PC-9 (cell line): ENCODE measurements around the gene ITM2C.

Experiments
- CTCF ChIP-seq: fragments of 200-600 bp; sonication (generic); conservative IDR thresholded peaks from 2 replicates; pipeline ENCODE4 v1.6.1; 2017; ENCODE audit warnings: mixed run types, antibody characterized with exemption, mild to moderate bottlenecking, moderate library complexity
- EZH2 ChIP-seq: fragments of 200-600 bp; sonication (generic); IDR thresholded peaks from 2 replicates; pipeline ENCODE4 v1.8.0; 2017; ENCODE audit warnings: antibody characterized with exemption, low read depth

- TF ChIP-seq CTCF (no peak), EZH2 (no peak)
These were observed 59.3 kb downstream of the ITM2C start for GRCh38 chr2:230924092-230924469.
